Body of pancreas (tissue), 4 donors: ENCODE data around the gene CCDC150. TPM values are rescaled to one million over a fixed set of nuclear protein-coding genes. Genes with fewer than 3 reads are reported as not detected.
"Not testable (repeated sequence)": the region's sequence is repeated elsewhere in the genome, so short reads cannot be mapped to it uniquely, and the experiment has no call there.

ENCODE experiments used
- ATAC-seq: fragments of 150-250 bp; one replicate; pipeline ENCODE4 v1.9.1; 2016
- DNase-seq, 4 donors: peaks; one replicate each; pipeline ENCODE4 v3.0.0-alpha.2; 2019
- H3K27ac ChIP-seq, 4 donors: fragments of 200-600 bp; sonication (generic); 1 replicate in 3 of 4; 2 replicates in 1 of 4; pipeline versions ENCODE4 v1.5.1 to v1.6.1; 2016 to 2019; ENCODE audit warnings: mild to moderate bottlenecking in 1 of 4, mixed read lengths in 1 of 4, moderate library complexity in 1 of 4
- H3K27me3 ChIP-seq, 2 donors: fragments of 200-600 bp; sonication (generic); one replicate each; pipeline ENCODE4 v1.6.0; 2016; ENCODE audit warnings: mild to moderate bottlenecking in 1 of 2
- H3K36me3 ChIP-seq, 2 donors: fragments of 200-600 bp; sonication (generic); replicated peaks in 1 of 2; 2 replicates each; pipeline ENCODE4 v1.5.1; 2016; ENCODE audit warnings: low read depth in 2 of 2; ENCODE audit not compliant: insufficient read depth in 1 of 2
- H3K4me1 ChIP-seq: fragments of 200-600 bp; sonication (generic); one replicate; pipeline ENCODE4 v1.6.0; 2016
- H3K4me3 ChIP-seq, 2 donors: fragments of 200-600 bp; sonication (generic); 1 replicate in 1 of 2; 2 replicates in 1 of 2; pipeline ENCODE4 v1.5.1; 2016 to 2019
- H3K9me3 ChIP-seq, 3 donors: fragments of 200-600 bp; sonication (generic); 1 replicate in 2 of 3; 2 replicates in 1 of 3; pipeline ENCODE4 v1.5.1; 2016
- CTCF ChIP-seq, 7 experiments: fragments of 450-650 bp in 4 of 7; fragments of 200-600 bp in 3 of 7; sonication (generic) in 3 of 7; IDR thresholded peaks; one replicate each; pipeline ENCODE4 v1.5.1; 2016 to 2019; ENCODE audit warnings: antibody characterized with exemption in 7 of 7
- POLR2A ChIP-seq, 3 donors: fragments of 450-650 bp; IDR thresholded peaks; one replicate each; pipeline ENCODE4 v1.6.1; 2016; ENCODE audit warnings: antibody characterized with exemption in 3 of 3, mild to moderate bottlenecking in 2 of 3
- WGBS, 2 donors: methylation state at CpG; one replicate each; pipeline ENCODE4 v1.1.5; 2017; 5-methylcytosine and 5-hydroxymethylcytosine counted together
- intact Hi-C: fragments of 100-400 bp; cut with DNase I; formaldehyde crosslinking; loops from one replicate; pipeline ENCODE4 v1.15.1; 2023
- total RNA-seq, 2 donors: library from RNA; depleted of rRNA; stranded (reverse); fragments of >200 nt; gene quantifications; one replicate each; pipeline ENCODE4 v1.1.0, GENCODE V29; 2016

CCDC150 gene
- total RNA-seq, 2 donors from 2014 or later = 2.6 TPM; not detected in 1

- TF ChIP-seq POLR2A (IDR thresholded peaks at IDR 0.05) = no peak
- no peak for TF ChIP-seq CTCF (IDR thresholded peaks at IDR 0.05)
- Histone ChIP-seq H3K4me3 (no peak overlapping the region), H3K27me3 (no peaks in the 10 kb centered on the region), H3K9me3 (no peaks in the 10 kb centered on the region), H3K36me3 (no peaks in the 10 kb centered on the region), H3K27ac (no peak overlapping the region), H3K4me1 (no peaks in the 10 kb centered on the region)
- 91 to 95% methylated on average over 3 of the region's 3 CpGs for WGBS, 2 donors
- ATAC-seq (no peak), DNase-seq (no peak)
- intact Hi-C loops = no loop called here
Observed at GRCh38 chr2:196696423-196697079, 57.0 kb downstream of the CCDC150 start.

DNA sequence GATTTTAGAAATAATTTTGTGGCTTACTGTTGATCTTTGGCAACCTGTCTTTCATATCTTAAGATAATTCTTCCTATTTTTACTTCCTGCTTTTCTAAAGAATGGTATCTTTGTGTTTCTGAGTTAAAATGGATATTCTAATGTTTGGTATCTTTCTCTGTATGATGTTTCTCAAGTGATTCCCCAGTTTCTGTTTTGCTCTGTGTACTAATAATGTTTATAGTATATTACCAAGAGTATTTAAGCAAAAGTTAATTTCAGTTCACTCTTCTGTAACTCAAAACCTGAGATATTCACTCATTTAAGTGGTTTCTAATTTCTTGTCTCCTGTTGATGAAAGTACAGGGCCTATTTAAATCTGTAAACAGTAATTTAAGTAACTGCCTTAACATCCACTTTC is 58.3 kb downstream of the CCDC150 start:
- TF ChIP-seq POLR2A (IDR thresholded peaks at IDR 0.05) (no peak), CTCF (IDR thresholded peaks at IDR 0.05) (no peak)
- no peak overlapping the region for H3K27ac ChIP-seq
- DNase-seq = no peak
- H3K4me1 ChIP-seq = no peaks in the 10 kb centered on the region
- no peaks in the 10 kb centered on the region for H3K27me3 ChIP-seq
- no peaks in the 10 kb centered on the region for H3K9me3 ChIP-seq
- no peak overlapping the region for H3K4me3 ChIP-seq
- no peak for ATAC-seq
- intact Hi-C loops = no loop called here
- no peaks in the 10 kb centered on the region for H3K36me3 ChIP-seq

GRCh38 chr2:196702641-196703040 is 63.1 kb downstream of the CCDC150 start:
- ATAC-seq = no peak
- TF ChIP-seq POLR2A (IDR thresholded peaks at IDR 0.05) (no peak), CTCF (IDR thresholded peaks at IDR 0.05) (no peak)
- H3K27ac ChIP-seq = no peak overlapping the region
- H3K4me1 ChIP-seq = no peaks in the 10 kb centered on the region
- 84 to 87% methylated on average over 2 of the region's 2 CpGs for WGBS, 2 donors
- H3K27me3 ChIP-seq = no peaks in the 10 kb centered on the region
- H3K9me3 ChIP-seq = no peaks in the 10 kb centered on the region
- H3K36me3 ChIP-seq = no peaks in the 10 kb centered on the region
- no peak for DNase-seq
- intact Hi-C loops = no loop called here
- no peak overlapping the region for H3K4me3 ChIP-seq

DNA sequence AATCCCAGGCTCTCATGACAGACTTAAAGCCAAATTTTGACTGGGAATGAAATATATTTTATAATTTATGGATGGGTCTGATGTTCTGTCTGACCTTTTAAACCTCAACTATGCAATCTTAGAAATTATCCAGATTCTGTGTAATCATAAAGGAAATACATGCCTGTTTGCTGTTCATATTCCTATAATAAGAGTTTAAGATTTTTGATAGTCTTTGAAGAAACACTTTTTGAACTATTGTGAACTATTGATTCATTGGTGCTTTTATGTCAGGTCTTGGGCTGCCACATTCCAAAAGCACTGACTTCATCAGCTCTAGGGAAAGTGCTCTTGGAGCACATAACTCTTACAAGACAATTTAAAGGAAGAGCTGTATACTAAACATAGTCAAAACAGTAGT is 64.2 kb downstream of the CCDC150 start:
- Histone ChIP-seq H3K27ac (no peak overlapping the region), H3K36me3 (no peaks in the 10 kb centered on the region), H3K27me3 (no peaks in the 10 kb centered on the region), H3K9me3 (no peaks in the 10 kb centered on the region), H3K4me1 (no peaks in the 10 kb centered on the region), H3K4me3 (no peak overlapping the region)
- DNase-seq (no peak), ATAC-seq (no peak)
- intact Hi-C loops = no loop called here
- TF ChIP-seq POLR2A (IDR thresholded peaks at IDR 0.05) (no peak), CTCF (IDR thresholded peaks at IDR 0.05) (no peak)

DNA sequence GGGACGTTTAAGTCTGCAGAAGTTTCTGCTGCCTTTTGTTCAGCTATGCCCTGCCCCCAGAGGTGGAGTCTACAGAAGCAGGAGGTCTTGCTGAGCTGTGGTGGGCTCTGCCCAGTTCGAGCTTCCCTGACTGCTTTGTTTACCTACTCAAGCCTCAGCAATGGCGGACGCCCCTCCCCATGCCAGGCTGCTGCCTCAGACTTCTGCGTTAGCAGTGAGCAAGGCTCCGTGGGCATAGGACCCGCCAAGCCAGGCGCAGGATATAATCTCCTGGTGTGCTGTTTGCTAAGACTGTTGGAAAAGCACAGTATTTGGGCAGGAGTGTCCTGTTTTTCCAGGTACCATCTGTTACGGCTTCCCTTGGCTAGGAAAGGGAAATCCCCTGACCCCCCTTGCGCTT is 70.5 kb downstream of the CCDC150 start:
- H3K9me3 ChIP-seq, H3K4me1 ChIP-seq, H3K27ac ChIP-seq, H3K4me3 ChIP-seq, ATAC-seq, DNase-seq, H3K36me3 ChIP-seq, H3K27me3 ChIP-seq, intact Hi-C loops: not testable (repeated sequence)
- WGBS, 2 donors = 86 to 88% methylated on average over 8 to 10 of the region's 10 CpGs
